Stomach (tissue), 9 donors: ENCODE data around the gene KCTD17. TPM values are rescaled to one million over a fixed set of nuclear protein-coding genes. Genes with fewer than 3 reads are reported as not detected.

Experiments used
- DNase-seq, 2 donors: peaks; one replicate each; pipeline versions ENCODE4 v3.0.0 to v3.0.0-alpha.2; 2013 to 2019
- H3K27ac ChIP-seq, 5 donors: fragments of 200-600 bp in 4 of 5; sonication (generic) in 4 of 5; one replicate each; pipeline ENCODE4 v1.5.1; 2013 to 2019; ENCODE audit warnings: mild to moderate bottlenecking in 1 of 5, moderate library complexity in 1 of 5
- H3K27me3 ChIP-seq, 3 donors: fragments of 200-600 bp; sonication (generic); one replicate each; pipeline ENCODE4 v1.5.1; 2017 to 2019; ENCODE audit warnings: mixed run types in 1 of 3
- H3K36me3 ChIP-seq, 4 donors: fragments of 200-600 bp; sonication (generic); 1 replicate in 3 of 4; 2 replicates in 1 of 4; pipeline ENCODE4 v1.5.1; 2016 to 2019
- H3K4me1 ChIP-seq, 4 donors: fragments of 200-600 bp; sonication (generic); one replicate each; pipeline ENCODE4 v1.5.1; 2016 to 2019
- H3K4me3 ChIP-seq, 4 donors: fragments of 200-600 bp; sonication (generic) in 3 of 4; one replicate each; pipeline ENCODE4 v1.5.1; 2016 to 2019; ENCODE audit warnings: mild to moderate bottlenecking in 1 of 4
- H3K9me3 ChIP-seq, 4 donors: fragments of 200-600 bp; sonication (generic); one replicate each; pipeline ENCODE4 v1.5.1; 2016 to 2019
- CTCF ChIP-seq, 7 experiments: fragments of 450-650 bp in 4 of 7; fragments of 200-600 bp in 3 of 7; sonication (generic) in 3 of 7; IDR thresholded peaks; one replicate each; pipeline ENCODE4 v1.5.1; 2016 to 2019; ENCODE audit warnings: antibody characterized with exemption in 7 of 7, control low read depth in 2 of 7, mild to moderate bottlenecking in 1 of 7
- EP300 ChIP-seq: sonication (generic); formaldehyde crosslinking; IDR thresholded peaks from one replicate; pipeline ENCODE4 v1.6.1; 2017; ENCODE audit warnings: antibody characterized with exemption
- POLR2A ChIP-seq, 4 donors: fragments of 450-650 bp; IDR thresholded peaks; one replicate each; pipeline ENCODE4 v1.6.1; 2016; ENCODE audit warnings: antibody characterized with exemption in 4 of 4, control low read depth in 2 of 4, mild to moderate bottlenecking in 1 of 4, moderate library complexity in 1 of 4
- POLR2AphosphoS5 ChIP-seq, 3 donors: sonication (generic); formaldehyde crosslinking; IDR thresholded peaks; one replicate each; pipeline ENCODE4 v1.6.1; 2016; ENCODE audit warnings: antibody characterized with exemption in 3 of 3
- WGBS, 5 donors: extraction: QIAGEN DNeasy Blood & Tissue Kit in 3 of 5; methylation state at CpG; one replicate each; pipeline versions ENCODE4 v1.1.5 to v1.1.7; 2013 to 2018; 5-methylcytosine and 5-hydroxymethylcytosine counted together
- intact Hi-C: fragments of 100-400 bp; cut with DNase I; formaldehyde crosslinking; loops from one replicate; pipeline ENCODE4 v1.15.1; 2023; ENCODE audit warnings: low total_unique reads
- polyA plus RNA-seq, 3 donors: library from polyadenylated mRNA; stranded (reverse); fragments of 200-250 nt; gene quantifications; one replicate each; pipeline ENCODE4 v1.2.3, GENCODE V29; 2013
- total RNA-seq, 5 donors: library from RNA; depleted of rRNA; stranded (reverse); fragments of >200 nt; gene quantifications; one replicate each; pipeline versions ENCODE4 v1.1.0 to v1.2.3, GENCODE V29; 2014 to 2016
- donor health status: healthy with polysubstance abuse.
- donor health status: Bipolar disorder and iron deficiency.
- donor health status: healthy.

Gene KCTD17
- total and polyA plus RNA-seq, 8 donors = 1.8 to 82.8 (median 9.2) TPM

GRCh38 chr22:37012262-37012904, 39.2 kb upstream of the KCTD17 start:
- peaks cover 0 to 10% (median 0%) of the 10 kb centered on the region in 4 donors for H3K36me3 ChIP-seq
- peak overlapping the region in 4 of 5 donors; percentile 39 to 97 (median 71) for H3K27ac ChIP-seq
- intact Hi-C loops = no loop called here
- peak; percentile 49 to 77 for DNase-seq
- no peaks in the 10 kb centered on the region for H3K27me3 ChIP-seq
- no peak for TF ChIP-seq EP300
- TF ChIP-seq POLR2AphosphoS5 (IDR thresholded peaks at IDR 0.05) = peak in 2 of 3 donors; percentile 50 to 55
- H3K4me3 ChIP-seq = no peak overlapping the region
- WGBS, 5 donors = 64 to 69% (median 68%) methylated on average over 8 to 9 of the region's 9 CpGs
- H3K4me1 ChIP-seq = peaks cover 32 to 78% (median 57%) of the 10 kb centered on the region in 4 donors
- no peaks in the 10 kb centered on the region for H3K9me3 ChIP-seq

GRCh38 chr22:37012956-37013355, 38.6 kb upstream of the KCTD17 start:
- TF ChIP-seq POLR2A (IDR thresholded peaks at IDR 0.05) (no peak), CTCF (IDR thresholded peaks at IDR 0.05) (no peak), POLR2AphosphoS5 (IDR thresholded peaks at IDR 0.05) (no peak), EP300 (no peak)
- 66 to 78% (median 75%) methylated on average over 10 of the region's 10 CpGs for WGBS, 5 donors
- intact Hi-C loops = no loop called here
- Histone ChIP-seq H3K36me3 (peaks cover 0 to 10% (median 4%) of the 10 kb centered on the region in 4 donors), H3K27me3 (no peaks in the 10 kb centered on the region), H3K27ac (peak overlapping the region in 4 of 5 donors; percentile 39 to 97 (median 71)), H3K9me3 (no peaks in the 10 kb centered on the region), H3K4me3 (no peak overlapping the region), H3K4me1 (peaks cover 38 to 82% (median 63%) of the 10 kb centered on the region in 4 donors)
- no peak for DNase-seq

- DNase-seq = no peak
- peak overlapping the region; percentile 50 to 97 (median 67) for H3K27ac ChIP-seq
Measured at GRCh38 chr22:37014415-37014806, 37.1 kb upstream of the KCTD17 start.

GRCh38 chr22:37014835-37015586, 36.5 kb upstream of the KCTD17 start:
- Histone ChIP-seq H3K27me3 (no peaks in the 10 kb centered on the region), H3K9me3 (no peaks in the 10 kb centered on the region), H3K27ac (peak overlapping the region; percentile 50 to 97 (median 67)), H3K4me1 (peaks cover 45 to 82% (median 72%) of the 10 kb centered on the region in 4 donors), H3K4me3 (peak overlapping the region in 1 of 4 donors; percentile 6), H3K36me3 (peaks cover 0 to 10% (median 4%) of the 10 kb centered on the region in 4 donors)
- WGBS, 5 donors = 43 to 65% (median 48%) methylated on average over 12 of the region's 12 CpGs
- no peak for TF ChIP-seq POLR2A (IDR thresholded peaks at IDR 0.05)
- TF ChIP-seq EP300 = no peak
- no peak for TF ChIP-seq POLR2AphosphoS5 (IDR thresholded peaks at IDR 0.05)
- TF ChIP-seq CTCF (IDR thresholded peaks at IDR 0.05) = no peak
- intact Hi-C loops = no loop called here
- DNase-seq = peak; percentile 52 to 71

More at GRCh38 chr22:37014415-37014806, 37.1 kb upstream of the KCTD17 start:
- H3K27me3 ChIP-seq = no peaks in the 10 kb centered on the region
- H3K4me3 ChIP-seq = peak overlapping the region in 1 of 4 donors; percentile 6
- intact Hi-C loops = no loop called here
- WGBS, 5 donors = 73 to 87% (median 79%) methylated on average over 4 of the region's 4 CpGs
- H3K9me3 ChIP-seq = no peaks in the 10 kb centered on the region
- peaks cover 45 to 82% (median 72%) of the 10 kb centered on the region in 4 donors for H3K4me1 ChIP-seq
- no peak for TF ChIP-seq EP300
- TF ChIP-seq POLR2AphosphoS5 (IDR thresholded peaks at IDR 0.05) = no peak
- no peak for TF ChIP-seq POLR2A (IDR thresholded peaks at IDR 0.05)
- H3K36me3 ChIP-seq = peaks cover 0 to 10% (median 4%) of the 10 kb centered on the region in 4 donors

- H3K4me1 ChIP-seq = peaks cover 50 to 85% (median 75%) of the 10 kb centered on the region in 4 donors
- peak overlapping the region in 1 of 4 donors; percentile 6 for H3K4me3 ChIP-seq
- no peak for DNase-seq
- H3K27me3 ChIP-seq = no peaks in the 10 kb centered on the region
- peaks cover 0 to 10% (median 4%) of the 10 kb centered on the region in 4 donors for H3K36me3 ChIP-seq
- H3K9me3 ChIP-seq = no peaks in the 10 kb centered on the region
- peak overlapping the region; percentile 50 to 97 (median 67) for H3K27ac ChIP-seq
- no peak for TF ChIP-seq POLR2A (IDR thresholded peaks at IDR 0.05)
- no peak for TF ChIP-seq CTCF (IDR thresholded peaks at IDR 0.05)
- TF ChIP-seq POLR2AphosphoS5 (IDR thresholded peaks at IDR 0.05) = no peak
- no peak for TF ChIP-seq EP300
- intact Hi-C loops = no loop called here
- 45 to 74% (median 58%) methylated on average over 4 of the region's 4 CpGs for WGBS, 5 donors
Measured at GRCh38 chr22:37015587-37015878, 36.0 kb upstream of the KCTD17 start.
